GM21526 (cell line): ENCODE measurements around the gene ATM.
"Not testable (repeated sequence)": the region's sequence is repeated elsewhere in the genome, so short reads cannot be mapped to it uniquely, and the experiment has no call there.

ENCODE experiments used
- ATAC-seq: cut with Tn5 transposase; IDR thresholded peaks from one replicate; pipeline ENCODE4 v1.9.1; 2021; ENCODE audit warnings: moderate library complexity; ENCODE audit not compliant: unreplicated experiment, low FRiP score

ATM gene

DNA sequence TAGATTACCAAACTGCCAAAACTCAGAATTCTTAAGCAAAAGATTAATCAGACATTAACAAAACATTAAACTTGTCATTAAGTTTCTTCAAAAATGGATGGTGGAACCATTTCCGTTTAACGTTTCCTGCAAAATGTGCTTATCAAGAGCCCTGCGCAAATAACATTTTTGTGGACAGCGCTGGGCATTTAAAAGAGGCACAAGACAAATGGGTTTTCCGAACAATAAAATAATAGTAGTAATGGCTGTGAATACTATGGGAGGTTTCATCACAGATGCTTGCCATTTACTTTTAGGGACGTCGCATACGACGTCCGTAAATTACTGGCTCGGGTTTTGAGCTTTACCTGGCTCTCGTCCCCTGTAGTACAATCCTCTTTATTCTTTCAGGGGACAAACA is 1.5 kb upstream of the ATM start:
- ATAC-seq, result no peak

DNA sequence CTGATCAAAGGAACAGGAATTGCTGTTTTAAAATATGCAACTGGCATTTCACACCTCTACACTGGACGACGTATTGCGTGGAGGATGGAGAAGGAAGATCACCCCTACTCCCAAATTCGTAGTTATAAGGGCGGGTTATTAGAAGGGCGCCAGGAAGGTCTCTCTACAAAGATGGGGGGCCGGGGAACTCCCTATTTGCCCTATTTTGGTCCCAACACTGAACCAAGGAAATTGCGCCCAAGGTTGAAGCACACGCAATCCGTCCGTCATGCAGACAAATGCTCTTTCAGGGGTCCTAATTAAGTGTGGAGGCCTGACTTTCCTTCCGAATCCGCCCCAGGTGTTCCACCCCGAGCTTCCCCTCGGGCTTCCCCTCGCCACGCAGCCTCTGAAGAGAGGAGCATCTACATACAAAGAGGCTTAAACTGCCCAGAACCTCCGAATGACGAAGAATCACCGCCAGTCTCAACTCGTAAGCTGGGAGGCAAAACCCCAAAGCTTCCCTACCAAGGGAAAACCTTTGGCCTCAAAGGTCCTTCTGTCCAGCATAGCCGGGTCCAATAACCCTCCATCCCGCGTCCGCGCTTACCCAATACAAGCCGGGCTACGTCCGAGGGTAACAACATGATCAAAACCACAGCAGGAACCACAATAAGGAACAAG is 825 bp upstream of the ATM start:
- peak; percentile 1 for ATAC-seq

- peak; percentile 34 for ATAC-seq
These were observed 682 bp downstream of the ATM start for GRCh38 chr11:108223348-108224149.

- no peak for ATAC-seq
These were observed 1.5 kb downstream of the ATM start for GRCh38 chr11:108224366-108224765.

- ATAC-seq, result no peak
These were observed 2.3 kb downstream of the ATM start for GRCh38 chr11:108224911-108225786.

GRCh38 chr11:108226036-108226435 is 3.2 kb downstream of the ATM start:
- no peak for ATAC-seq

GRCh38 chr11:108228251-108228650 is 5.4 kb downstream of the ATM start:
- no peak for ATAC-seq

DNA sequence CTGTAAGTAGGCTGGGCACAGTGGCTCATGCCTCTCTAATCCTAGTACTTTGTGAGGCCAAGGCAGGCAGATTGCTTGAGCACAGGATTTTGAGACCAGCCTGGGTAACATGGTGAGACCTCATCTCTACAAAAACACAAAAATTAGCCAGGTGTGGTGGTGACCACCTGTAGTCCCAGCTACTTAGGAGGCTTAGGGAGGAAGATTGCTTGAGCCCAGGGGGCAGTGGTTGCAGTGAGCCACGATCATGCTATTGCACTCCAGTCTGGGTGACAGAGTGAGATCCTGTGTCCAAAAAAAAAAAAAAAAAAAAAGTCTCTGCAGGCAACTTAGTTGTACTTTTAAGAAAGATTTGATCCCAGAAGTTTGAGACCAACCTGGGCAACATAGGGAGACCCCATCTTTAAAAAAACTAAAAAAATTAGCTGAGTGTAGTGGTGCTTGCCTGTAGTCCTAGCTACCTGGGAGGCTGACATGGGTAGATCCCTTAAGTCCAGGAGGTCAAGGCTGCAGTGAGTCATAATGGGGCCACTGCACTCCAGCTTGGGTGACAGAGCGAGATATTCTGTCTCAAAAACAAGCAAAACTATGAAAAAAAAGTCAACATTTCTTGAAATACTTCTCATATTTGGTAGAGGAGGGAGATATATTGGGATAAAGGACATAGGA is 10.5 kb downstream of the ATM start:
- ATAC-seq, result no peak

DNA sequence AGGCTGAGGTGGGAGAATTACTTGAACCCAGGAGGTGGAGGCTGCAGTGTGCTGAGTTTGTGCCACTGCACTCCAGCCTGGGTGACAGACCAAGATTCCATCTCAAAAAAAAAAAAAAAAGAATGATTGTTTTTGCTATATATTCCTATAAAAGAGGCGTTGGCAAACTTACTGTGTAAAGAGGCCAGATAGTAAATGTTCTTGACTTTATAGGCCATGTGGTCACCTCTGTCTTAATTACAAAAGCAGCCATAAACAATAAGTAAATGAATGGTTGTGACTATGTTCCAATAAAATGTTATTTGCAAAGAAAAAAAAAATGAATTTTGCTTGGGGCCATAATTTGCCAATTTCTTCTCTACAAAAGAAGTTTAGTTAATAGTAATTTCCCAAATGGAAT is 12.3 kb downstream of the ATM start:
- no peak for ATAC-seq

- no peak for ATAC-seq
These were observed 12.8 kb downstream of the ATM start for GRCh38 chr11:108235633-108236032.

DNA sequence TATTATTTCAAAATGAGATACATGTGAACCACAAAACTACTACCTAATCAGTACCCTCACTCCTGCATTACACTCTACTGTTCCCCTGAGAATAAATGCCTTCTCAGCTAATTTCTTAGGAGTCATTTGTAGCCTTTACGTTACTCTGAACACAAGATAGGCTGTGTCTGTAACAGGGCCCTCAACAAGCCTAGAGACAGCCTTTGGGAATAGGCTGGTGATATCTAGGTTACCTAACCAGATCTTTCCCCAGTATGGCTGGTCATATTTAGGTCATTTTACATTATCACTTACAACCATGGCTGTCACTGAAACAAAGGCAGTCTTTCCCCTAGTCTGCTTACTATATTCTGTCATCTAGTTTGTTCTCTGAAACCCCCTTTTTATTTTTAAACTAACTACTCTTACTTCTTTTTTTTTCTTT is 14.2 kb downstream of the ATM start:
- ATAC-seq, result peak; percentile 35

- no peak for ATAC-seq
These were observed 16.2 kb downstream of the ATM start for GRCh38 chr11:108239076-108239475.

GRCh38 chr11:108241330-108242037 is 18.6 kb downstream of the ATM start:
- ATAC-seq, result no peak

GRCh38 chr11:108242422-108242821 is 19.6 kb downstream of the ATM start:
- ATAC-seq, result no peak

DNA sequence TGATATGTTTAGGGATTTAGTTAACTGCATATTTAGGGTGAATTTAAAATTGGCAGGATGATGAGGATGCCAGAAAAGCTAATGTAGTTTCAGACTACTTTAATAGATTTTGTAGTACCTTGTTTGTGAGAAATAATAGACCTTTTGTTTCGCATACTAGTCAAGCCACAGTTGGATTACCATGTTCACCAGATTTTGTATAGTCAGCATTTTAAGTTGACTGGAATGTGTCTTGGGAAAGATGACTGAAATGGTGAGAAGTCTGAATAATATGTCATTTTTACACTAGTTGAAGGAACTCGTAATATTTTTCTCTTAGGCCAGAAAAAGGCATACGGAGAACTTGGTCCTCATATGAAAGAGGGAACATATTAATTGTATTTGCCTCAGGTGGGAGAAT is 23.4 kb downstream of the ATM start:
- no peak for ATAC-seq

- ATAC-seq, result no peak
These were observed 24.0 kb downstream of the ATM start for GRCh38 chr11:108246885-108247284.

DNA sequence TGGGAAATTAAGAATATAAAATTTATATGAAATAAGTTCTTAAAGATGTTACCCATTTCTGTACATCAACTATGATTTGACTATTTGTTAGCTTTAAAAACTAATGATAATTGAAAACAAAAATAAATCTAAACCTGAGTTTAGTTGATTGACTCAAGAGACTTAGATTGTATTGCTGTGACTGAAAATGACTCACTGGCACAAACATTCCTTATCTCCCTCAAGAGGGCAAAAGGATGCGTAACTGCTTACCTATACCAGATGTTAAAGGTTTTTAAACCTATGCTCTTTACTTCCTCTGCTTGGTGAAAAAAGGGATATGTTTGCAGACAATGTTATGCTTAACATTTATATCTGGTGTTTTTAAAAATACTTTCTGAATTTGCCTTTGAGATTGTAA is 30.3 kb downstream of the ATM start:
- no peak for ATAC-seq

DNA sequence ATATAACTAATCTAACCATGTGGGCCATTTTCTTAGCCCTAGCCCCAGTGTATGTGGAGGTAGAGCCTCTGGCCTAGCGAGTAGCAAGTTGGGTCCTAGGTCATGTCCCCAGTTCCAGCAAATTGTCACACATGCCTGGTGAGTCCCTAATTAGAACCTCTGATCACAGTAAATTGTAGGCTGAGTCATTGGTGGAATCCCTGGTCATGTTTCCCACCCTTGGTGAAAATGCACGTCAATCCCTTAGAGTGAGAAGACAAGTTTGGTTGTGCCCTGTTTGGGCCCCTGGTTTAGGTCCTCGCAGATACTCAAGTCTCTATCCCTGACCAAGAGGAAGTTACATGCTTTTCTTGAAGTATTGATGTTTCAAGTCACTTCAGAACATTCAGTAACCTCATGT is 46.7 kb downstream of the ATM start:
- no peak for ATAC-seq

DNA sequence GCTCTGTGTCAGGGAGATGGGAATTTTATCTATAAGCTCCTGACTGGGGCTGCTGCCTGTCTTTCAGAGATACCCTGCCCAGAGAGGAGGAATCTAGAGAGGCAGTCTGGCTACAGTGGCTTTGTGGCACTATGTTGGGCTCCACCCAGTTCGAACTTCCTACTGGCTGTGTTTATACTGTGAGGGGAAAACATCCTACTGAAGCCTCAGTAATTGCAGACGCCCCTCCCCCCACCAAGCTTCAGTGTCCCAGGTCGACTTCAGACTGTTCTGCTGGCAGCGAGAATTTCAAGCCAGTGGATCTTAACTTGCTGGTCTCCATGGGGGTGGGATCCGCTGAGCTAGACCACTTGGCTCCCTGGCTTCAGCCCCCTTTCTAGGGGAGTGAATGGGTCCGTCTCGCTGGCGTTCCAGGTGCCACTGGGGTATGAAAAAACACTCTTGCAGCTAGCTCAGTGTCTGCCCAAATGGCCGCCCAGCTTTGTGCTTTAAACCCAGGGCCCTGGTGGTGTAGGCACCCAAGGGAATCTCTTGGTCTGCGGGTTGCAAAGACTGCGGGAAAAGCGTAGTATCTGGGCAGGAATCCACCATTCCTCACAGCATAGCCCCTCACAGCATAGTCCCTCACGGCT is 54.2 kb downstream of the ATM start:
- ATAC-seq, result not testable (repeated sequence)

GRCh38 chr11:108278546-108278945 is 55.7 kb downstream of the ATM start:
- no peak for ATAC-seq
